ENCODE data around the gene PCDHGB5.

DNA sequence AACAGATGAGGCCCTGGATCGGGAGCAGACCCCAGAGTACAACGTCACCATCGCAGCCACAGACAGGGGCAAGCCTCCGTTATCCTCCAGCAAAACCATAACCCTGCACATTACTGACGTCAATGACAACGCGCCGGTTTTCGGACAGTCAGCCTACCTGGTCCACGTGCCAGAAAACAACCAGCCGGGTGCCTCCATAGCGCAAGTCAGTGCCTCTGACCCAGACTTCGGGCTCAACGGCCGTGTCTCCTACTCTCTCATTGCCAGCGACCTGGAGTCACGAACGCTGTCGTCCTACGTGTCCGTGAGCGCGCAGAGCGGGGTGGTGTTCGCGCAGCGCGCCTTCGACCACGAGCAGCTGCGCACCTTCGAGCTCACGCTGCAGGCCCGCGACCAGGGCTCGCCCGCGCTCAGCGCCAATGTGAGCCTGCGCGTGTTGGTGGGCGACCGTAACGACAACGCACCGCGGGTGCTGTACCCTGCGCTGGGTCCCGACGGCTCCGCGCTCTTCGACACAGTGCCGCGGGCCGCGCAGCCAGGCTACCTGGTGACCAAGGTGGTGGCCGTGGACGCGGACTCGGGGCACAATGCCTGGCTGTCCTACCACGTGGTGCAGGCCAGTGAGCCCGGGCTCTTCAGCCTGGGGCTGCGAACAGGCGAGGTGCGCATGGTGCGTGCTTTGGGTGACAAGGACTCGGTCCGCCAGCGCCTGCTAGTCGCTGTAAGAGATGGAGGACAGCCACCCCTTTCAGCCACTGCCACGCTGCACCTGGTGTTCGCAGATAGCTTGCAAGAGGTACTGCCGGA lies 21.5 kb downstream of the PCDHGB5 start:
- TF ChIP-seq CTCF (IDR thresholded peaks at IDR 0.05), result no peak
- TF ChIP-seq POLR2A (IDR thresholded peaks at IDR 0.05), result no peak
- TF ChIP-seq POLR2AphosphoS5 (IDR thresholded peaks at IDR 0.05), result no peak
- TF ChIP-seq EP300 (IDR thresholded peaks at IDR 0.05), result no peak

All from suprapubic skin (tissue), 4 donors.